GM21619 (cell line): ENCODE measurements around the gene PDE4A.
"Not testable (repeated sequence)": the region's sequence is repeated elsewhere in the genome, so short reads cannot be mapped to it uniquely, and the experiment has no call there.

Experiments used
- ATAC-seq: cut with Tn5 transposase; IDR thresholded peaks from one replicate; pipeline ENCODE4 v1.9.1; 2021; ENCODE audit not compliant: unreplicated experiment

PDE4A gene

GRCh38 chr19:10424011-10424637 is 3.8 kb downstream of the PDE4A start:
- ATAC-seq: no peak

GRCh38 chr19:10427169-10427568 is 6.8 kb downstream of the PDE4A start:
- no peak for ATAC-seq

- ATAC-seq: no peak
Observed at GRCh38 chr19:10428996-10429381, 8.7 kb downstream of the PDE4A start.

- no peak for ATAC-seq
Observed at GRCh38 chr19:10430505-10431253, 10.3 kb downstream of the PDE4A start.

DNA sequence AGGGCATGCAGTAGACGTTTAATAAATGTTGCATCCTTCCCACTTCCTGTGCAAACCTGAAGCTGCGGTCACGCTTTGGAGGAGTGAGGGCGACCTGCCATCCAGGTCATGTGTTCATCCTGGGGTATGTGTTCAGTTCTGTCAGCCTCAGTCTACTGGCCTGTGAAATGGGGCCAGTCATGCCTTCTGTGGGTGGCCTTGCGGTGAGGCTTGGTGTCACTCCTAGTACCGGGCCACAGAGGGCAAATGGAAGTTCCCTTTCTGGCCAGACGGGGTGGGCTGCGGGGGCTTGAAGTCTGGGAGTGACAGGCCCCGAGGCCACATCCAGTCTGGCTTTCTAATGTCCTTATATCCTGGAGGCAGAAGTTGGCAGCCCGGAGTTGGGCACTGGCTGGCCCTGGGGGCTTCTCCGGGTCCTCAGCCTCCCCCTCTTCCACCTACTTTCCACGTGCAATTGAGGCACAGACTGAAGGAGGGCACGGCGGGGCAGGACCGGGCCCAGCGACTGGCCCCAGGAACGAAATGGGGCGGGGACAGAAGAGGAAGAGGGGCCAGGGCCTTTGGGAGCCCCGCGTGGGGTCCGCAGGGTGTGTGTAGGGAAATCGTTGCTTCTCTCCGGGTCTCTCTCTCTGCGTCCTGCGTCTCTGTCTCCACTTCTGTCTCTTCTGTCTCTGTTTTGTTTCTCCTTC is 11.1 kb downstream of the PDE4A start:
- no peak for ATAC-seq

DNA sequence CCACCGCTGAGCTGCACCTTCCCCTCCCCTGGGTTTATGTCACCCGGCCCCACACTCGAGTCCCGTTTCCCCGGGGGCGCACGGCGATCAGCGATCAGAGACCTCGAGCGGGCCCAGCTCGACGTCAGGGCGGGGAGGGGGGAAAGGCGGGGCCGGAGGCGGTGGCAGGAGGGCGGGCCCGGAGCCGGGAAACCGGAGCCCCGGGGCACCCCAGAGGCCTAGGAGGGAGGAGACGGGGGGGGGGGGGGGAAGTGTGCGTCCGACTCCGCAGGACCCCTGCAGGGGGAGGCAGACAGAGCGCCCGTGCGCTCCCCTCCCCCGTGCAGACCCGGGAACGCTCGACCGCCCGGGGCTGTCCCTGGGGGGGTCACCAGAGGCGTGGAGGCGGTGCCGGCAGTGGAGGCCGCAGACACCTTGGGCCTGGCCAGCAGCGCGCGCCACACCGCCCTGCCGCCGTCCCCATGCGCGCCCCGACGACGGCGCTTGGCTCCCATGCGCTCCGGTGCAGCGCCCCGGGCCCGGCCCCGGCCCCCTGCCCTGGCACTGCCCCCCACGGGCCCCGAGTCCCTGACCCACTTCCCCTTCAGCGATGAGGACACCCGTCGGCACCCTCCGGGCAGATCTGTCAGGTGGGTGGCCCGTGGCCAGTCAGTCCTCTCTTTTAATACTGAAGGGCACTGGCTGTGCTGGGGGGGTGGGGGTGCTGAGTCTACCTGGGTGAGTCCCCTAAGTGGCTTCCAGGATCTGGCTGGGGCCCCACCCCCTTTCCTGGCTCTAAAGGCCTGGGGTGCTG is 11.8 kb downstream of the PDE4A start:
- ATAC-seq: no peak

GRCh38 chr19:10432736-10433130 is 12.4 kb downstream of the PDE4A start:
- ATAC-seq: no peak

DNA sequence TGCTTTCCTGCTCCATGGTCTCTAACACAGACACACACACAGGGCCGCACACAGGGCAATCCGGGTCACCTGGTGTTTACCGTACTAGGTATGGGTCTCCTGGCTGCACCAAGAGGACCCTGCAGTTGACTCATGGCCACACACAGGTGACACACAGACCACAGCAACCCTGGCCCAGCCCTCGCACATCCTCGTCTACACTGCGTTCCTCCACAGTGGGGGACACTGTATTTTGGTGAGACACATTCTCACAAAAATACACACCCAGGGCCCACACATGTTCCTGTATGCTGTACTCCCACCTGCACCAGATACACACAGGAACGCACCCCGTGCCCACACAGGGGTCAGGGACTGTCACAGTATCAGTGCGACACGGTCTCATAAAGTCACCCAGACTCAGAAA is 12.8 kb downstream of the PDE4A start:
- no peak for ATAC-seq

- no peak for ATAC-seq
Observed at GRCh38 chr19:10439588-10439987, 19.2 kb downstream of the PDE4A start.

DNA sequence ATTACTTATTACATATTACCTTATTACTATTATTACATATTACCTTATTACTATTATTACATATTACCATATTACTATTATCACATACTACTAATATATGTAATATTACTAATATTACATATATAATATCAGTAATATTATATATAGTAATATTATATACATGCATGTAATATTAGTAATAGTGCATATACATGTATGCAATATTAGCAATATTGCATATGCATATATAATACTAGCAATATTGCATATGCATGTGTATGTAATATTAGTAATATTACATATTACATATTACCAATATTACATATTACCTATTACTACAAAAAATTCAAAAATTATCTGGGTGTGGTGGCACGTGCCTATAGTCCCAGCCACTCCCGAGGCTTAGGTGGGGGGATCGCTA is 22.4 kb downstream of the PDE4A start:
- ATAC-seq: no peak

- no peak for ATAC-seq
Observed at GRCh38 chr19:10449037-10449436, 28.7 kb downstream of the PDE4A start.

DNA sequence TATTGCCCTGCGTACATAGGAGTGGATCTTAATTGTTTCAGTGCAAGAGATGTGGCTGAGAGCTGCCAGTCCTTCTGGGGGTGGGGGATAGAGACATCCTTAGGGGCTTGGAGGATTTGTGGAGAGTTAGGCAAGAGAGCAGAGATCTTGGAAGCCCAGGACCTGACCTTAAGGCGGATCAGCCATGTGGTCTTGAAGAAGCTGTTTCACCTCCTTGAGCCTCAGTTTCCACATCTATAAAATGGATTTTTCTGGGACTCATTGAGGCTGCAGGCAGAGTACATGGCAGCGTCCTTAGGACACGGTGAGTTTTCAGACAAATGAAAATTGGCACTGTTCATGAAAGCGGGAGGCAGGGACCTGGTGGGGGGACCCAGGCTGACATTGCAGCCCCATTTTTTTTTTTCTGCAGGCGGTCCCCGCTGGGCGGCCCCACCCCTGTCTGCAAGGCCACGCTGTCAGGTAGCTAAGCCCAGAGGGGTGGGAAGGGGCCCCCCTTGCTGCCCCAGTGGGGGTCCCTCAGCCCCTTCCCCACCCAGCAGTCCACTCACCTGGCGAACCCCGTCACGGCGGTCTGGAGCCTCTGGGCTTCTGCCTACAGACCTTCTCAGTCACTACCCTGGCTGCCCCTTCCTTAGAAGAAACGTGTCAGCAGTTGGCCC is 30.0 kb downstream of the PDE4A start:
- no peak for ATAC-seq

- no peak for ATAC-seq
Observed at GRCh38 chr19:10450853-10451609, 30.7 kb downstream of the PDE4A start.

DNA sequence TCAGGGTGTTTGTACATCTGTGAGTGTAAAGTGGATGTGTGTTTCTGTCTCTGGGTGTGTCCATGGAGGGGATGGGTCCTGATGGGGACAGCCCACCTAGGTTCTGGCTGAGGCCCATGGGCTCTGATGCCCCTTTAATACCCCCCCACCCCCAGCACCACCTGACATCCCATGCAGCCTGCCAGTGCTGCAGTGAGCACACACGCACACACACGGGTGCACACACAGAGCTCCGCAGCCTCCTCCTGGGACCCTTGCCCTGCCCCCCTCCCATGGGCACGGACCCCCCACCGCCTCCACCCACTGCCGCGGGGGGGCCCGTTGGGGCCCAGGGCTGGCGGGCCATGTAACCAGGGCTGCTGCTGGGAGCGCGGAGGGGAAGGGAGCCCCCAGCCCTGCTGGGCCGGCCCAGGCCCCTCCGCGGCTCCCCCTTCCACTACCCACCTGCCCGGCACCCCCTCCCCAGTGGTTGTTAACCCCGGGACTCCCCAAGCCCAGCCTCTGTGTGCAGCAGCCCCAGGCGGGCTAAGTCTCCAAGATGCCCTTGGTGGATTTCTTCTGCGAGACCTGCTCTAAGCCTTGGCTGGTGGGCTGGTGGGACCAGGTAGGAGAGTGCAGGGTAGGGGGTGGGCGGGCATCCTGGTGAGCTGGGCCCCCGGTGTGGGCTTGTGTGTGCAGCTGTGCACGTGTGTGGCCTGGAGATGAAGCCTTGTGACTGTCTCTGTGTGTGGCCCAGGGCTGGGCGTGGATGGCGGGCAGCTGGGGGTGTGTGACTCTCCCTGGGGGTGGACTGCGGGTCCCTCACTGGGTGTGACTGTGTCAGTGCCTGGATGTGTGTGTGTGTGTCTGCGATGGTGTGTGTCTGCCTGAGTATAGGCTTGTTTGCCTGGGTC is 32.6 kb downstream of the PDE4A start:
- no peak for ATAC-seq

- no peak for ATAC-seq
Observed at GRCh38 chr19:10453852-10454251, 33.5 kb downstream of the PDE4A start.

DNA sequence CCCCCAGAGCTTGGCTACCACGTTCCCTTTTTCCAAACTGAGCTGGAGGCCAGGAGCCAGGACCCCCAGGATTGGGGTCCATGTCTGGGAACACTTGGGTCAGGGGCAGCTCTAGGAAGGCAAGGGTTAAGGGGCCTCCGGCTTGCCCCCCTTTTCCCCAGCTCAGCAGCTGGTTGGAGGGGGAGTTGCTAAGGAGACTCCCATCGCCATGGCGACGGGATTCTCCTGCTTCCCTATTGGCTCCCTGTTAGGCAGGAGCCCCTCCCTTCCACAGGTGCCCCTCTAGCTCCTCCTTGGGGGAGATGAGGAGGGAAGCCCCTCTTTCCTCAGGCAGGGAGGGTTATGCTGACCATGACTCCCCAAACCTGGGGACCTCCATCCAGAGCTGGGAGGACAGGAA is 33.9 kb downstream of the PDE4A start:
- no peak for ATAC-seq

- not testable (repeated sequence) for ATAC-seq
Observed at GRCh38 chr19:10458733-10459132, 38.4 kb downstream of the PDE4A start.

- ATAC-seq: no peak
Observed at GRCh38 chr19:10460714-10461046, 40.3 kb downstream of the PDE4A start.
